IPS-15b (cell line): ENCODE measurements around the gene SEMG2.

Source experiments
- H3K27me3 ChIP-seq: one replicate; pipeline ENCODE4 v1.6.1; 2013; ENCODE audit warnings: low read length; ENCODE audit not compliant: control insufficient read depth, insufficient read depth
- H3K36me3 ChIP-seq: one replicate; pipeline ENCODE4 v1.6.1; 2013; ENCODE audit warnings: low read length; ENCODE audit not compliant: control insufficient read depth, insufficient read depth
- H3K4me1 ChIP-seq: one replicate; pipeline ENCODE4 v1.6.1; 2013; ENCODE audit warnings: mild to moderate bottlenecking, low read length; ENCODE audit not compliant: control insufficient read depth, insufficient read depth
- H3K4me3 ChIP-seq: one replicate; pipeline ENCODE4 v1.5.1; 2013; ENCODE audit warnings: low read depth, low read length
- H3K9ac ChIP-seq: one replicate; pipeline ENCODE4 v1.6.1; 2013; ENCODE audit warnings: low read depth, mild to moderate bottlenecking, low read length
- H3K9me3 ChIP-seq: one replicate; pipeline ENCODE4 v1.6.1; 2013; ENCODE audit warnings: mild to moderate bottlenecking, low read length; ENCODE audit not compliant: control insufficient read depth, insufficient read depth

The SEMG2 gene

GRCh38 chr20:45263556-45264266 is 42.5 kb downstream of the SEMG2 start:
- H3K27me3 ChIP-seq: no peaks in the 10 kb centered on the region
- peaks cover under 1% of the 10 kb centered on the region for H3K4me1 ChIP-seq
- H3K9ac ChIP-seq: no peak overlapping the region
- no peaks in the 10 kb centered on the region for H3K9me3 ChIP-seq
- H3K36me3 ChIP-seq: no peaks in the 10 kb centered on the region
- no peak overlapping the region for H3K4me3 ChIP-seq

- Histone ChIP-seq H3K9ac (no peak overlapping the region), H3K9me3 (no peaks in the 10 kb centered on the region), H3K4me1 (no peaks in the 10 kb centered on the region), H3K27me3 (no peaks in the 10 kb centered on the region), H3K36me3 (no peaks in the 10 kb centered on the region), H3K4me3 (no peak overlapping the region)
These were observed 45.8 kb downstream of the SEMG2 start for GRCh38 chr20:45266977-45267376.

GRCh38 chr20:45268531-45268930 is 47.4 kb downstream of the SEMG2 start:
- no peaks in the 10 kb centered on the region for H3K27me3 ChIP-seq
- no peaks in the 10 kb centered on the region for H3K9me3 ChIP-seq
- no peaks in the 10 kb centered on the region for H3K36me3 ChIP-seq

GRCh38 chr20:45269056-45269455 is 47.9 kb downstream of the SEMG2 start:
- H3K36me3 ChIP-seq: no peaks in the 10 kb centered on the region
- H3K4me1 ChIP-seq: no peaks in the 10 kb centered on the region
- H3K9me3 ChIP-seq: no peaks in the 10 kb centered on the region
- no peak overlapping the region for H3K4me3 ChIP-seq
- no peaks in the 10 kb centered on the region for H3K27me3 ChIP-seq
- no peak overlapping the region for H3K9ac ChIP-seq

More at GRCh38 chr20:45268531-45268930, 47.4 kb downstream of the SEMG2 start:
- Histone ChIP-seq H3K9ac (no peak overlapping the region), H3K4me3 (no peak overlapping the region), H3K4me1 (no peaks in the 10 kb centered on the region)

GRCh38 chr20:45269754-45270270 is 48.6 kb downstream of the SEMG2 start:
- Histone ChIP-seq H3K27me3 (no peaks in the 10 kb centered on the region), H3K4me3 (no peak overlapping the region), H3K9ac (no peak overlapping the region), H3K4me1 (no peaks in the 10 kb centered on the region), H3K36me3 (no peaks in the 10 kb centered on the region), H3K9me3 (no peaks in the 10 kb centered on the region)
